Limb (tissue), 2 donors: Measurements from ENCODE around the gene PFKP.

ENCODE experiments used
- DNase-seq, 2 donors: peaks; one replicate each; pipeline ENCODE4 v3.0.0-alpha.2; 2016; ENCODE audit errors: extremely low spot score in 2 of 2

Gene PFKP

GRCh38 chr10:3067118-3067858 lies at the start of gene PFKP:
PFKP (plus strand) TSS chr10:3067548; CDS start chr10:3067596, 48 bp downstream.
- DNase-seq: peak in 1 of 2 donors; percentile 64

DNA sequence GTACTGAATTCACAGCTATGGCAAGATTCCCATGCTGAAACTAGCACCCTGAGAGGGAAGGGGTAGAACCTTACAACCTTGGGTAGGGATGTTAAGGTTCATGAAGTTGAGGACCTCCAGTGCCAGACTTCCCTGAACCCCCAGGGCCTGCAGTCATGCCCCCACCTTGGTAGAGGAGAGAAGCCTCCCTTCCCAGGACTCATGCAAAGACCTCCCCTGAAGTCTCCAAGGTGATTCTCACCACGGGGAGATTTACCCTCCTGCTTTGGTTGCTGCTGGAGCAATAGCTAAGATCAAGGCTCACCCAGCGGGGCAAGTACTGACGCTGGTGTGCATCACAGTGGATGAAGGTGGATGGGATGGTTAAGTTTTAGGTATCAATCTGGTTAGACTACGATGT lies 49.1 kb upstream of the PFKP start:
- no peak for DNase-seq

GRCh38 chr10:3020311-3020710 lies 47.0 kb upstream of the PFKP start:
- DNase-seq: no peak

GRCh38 chr10:3020881-3021280 lies 46.5 kb upstream of the PFKP start:
- DNase-seq: no peak

DNA sequence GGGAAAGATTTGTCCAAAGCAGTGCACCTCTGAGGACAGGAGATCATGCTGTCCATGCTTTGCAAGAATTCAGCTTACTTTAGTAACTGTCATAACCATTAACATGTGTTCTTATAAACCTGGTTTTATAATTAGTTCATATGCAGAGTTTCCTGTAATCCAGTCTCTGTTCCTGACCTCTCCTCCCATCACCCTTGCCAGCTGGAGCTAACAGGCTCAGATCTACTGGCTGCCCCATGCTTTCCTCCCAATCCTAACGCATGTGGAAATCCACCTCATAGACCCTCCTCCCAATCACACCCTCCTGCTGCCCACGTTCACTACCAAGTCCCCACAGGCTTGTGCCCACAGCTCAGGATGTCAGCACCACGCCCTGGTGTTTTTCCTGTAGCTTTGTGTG lies 45.3 kb upstream of the PFKP start:
- DNase-seq: no peak

GRCh38 chr10:3023892-3024291 lies 43.5 kb upstream of the PFKP start:
- no peak for DNase-seq

GRCh38 chr10:3025026-3025683 lies 42.2 kb upstream of the PFKP start:
- DNase-seq: no peak

DNA sequence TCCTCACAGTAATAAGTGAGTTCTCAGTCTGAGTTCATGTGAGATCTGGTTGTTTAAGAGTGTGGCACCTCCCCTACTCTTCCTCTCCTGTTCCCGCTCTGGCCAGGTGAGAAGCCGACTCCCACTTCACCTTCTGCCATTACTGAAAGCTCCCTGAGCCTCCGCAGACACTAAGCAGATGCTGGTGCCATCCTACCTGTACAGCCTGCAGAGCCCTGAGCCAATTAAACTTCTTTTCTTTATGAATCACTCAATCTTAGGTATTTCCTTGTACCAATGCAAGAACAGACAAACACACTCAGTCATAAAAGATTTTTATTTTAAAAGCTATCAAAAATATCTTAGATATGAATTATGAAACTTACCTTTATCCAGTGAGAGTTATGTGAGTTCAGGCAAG lies 39.5 kb upstream of the PFKP start:
- no peak for DNase-seq

GRCh38 chr10:3028441-3028840 lies 38.9 kb upstream of the PFKP start:
- DNase-seq: no peak

GRCh38 chr10:3030765-3031164 lies 36.6 kb upstream of the PFKP start:
- no peak for DNase-seq

DNA sequence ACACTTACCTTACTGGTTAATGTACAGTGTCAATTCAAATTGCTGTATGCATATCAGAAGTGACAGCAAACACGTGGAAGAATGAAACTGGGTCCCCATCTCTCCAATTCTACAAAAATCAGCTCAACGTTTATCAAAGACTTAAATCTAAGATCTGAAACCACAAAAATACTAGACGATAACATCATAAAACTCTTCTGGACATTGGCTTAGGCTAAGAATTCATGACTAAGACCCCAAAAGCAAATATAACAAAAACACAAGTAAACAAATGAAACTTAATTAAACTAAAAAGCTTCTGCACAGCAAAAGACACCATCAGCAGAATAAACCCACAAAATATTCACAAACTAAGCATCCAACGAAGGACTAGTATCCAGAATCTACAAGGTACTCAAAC lies 35.9 kb upstream of the PFKP start:
- DNase-seq: no peak

DNA sequence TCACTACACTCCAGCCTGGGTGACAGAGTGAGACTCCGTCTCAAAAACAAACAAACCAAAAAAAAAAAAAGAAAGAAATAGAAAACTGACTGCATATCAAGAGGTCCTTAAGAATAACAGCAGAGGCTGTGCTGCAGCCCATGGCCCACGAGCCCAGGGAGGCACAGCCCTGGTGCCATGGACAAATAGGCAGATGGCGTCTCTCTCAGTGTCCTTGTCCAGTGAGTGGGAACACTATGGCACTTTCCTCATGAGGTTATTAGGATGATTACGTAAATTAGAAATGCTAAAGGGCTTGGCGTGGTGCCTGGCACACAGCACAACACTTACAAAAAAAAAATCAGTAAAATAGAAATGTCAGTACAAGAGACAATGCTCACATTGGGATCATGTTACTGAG lies 33.4 kb upstream of the PFKP start:
- DNase-seq: no peak

GRCh38 chr10:3034616-3035015 lies 32.7 kb upstream of the PFKP start:
- DNase-seq: no peak

- DNase-seq: no peak
Observed at GRCh38 chr10:3036155-3037021, 31.0 kb upstream of the PFKP start.

- DNase-seq: no peak
Observed at GRCh38 chr10:3037182-3037581, 30.2 kb upstream of the PFKP start.

DNA sequence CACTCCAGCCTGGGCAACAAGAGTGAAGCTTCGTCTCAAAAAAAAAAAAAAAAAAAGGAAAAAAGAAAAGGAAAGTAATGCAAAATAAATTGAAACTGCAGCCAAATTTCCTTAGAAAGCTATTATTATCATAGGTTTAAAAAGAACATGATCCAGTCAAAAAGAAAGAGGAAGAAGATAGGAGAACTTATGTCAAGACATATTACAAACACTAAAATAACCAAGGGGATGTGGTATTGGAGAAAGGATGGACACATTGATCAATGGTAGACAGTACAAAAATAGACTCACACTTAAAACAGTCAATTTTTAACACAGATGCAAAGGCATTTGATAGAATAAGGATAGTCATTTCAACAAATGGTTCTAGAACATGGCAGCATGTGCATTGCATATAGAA lies 27.3 kb upstream of the PFKP start:
- no peak for DNase-seq

DNA sequence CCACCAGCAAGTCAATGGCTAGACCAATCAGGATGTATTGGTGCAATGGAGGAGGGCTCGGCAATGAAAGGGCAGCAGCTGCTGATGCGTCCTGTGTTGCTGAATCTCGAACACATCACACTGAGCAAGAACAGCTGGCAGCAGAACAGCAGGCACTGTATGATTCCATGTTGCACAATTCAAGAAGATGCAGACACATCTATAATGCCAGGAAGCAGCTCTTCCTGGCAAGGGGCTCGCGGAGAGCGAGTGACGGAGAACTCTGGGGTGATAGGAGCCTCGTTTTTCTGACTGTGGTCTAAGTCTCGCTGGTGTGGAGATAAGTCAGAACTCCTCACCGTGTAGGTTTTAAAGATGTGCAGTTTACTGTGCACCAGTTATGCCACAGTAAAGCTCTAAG lies 24.8 kb upstream of the PFKP start:
- DNase-seq: no peak

- DNase-seq: peak; percentile 70 to 78
Observed at GRCh38 chr10:3043512-3044368, 23.6 kb upstream of the PFKP start.

DNA sequence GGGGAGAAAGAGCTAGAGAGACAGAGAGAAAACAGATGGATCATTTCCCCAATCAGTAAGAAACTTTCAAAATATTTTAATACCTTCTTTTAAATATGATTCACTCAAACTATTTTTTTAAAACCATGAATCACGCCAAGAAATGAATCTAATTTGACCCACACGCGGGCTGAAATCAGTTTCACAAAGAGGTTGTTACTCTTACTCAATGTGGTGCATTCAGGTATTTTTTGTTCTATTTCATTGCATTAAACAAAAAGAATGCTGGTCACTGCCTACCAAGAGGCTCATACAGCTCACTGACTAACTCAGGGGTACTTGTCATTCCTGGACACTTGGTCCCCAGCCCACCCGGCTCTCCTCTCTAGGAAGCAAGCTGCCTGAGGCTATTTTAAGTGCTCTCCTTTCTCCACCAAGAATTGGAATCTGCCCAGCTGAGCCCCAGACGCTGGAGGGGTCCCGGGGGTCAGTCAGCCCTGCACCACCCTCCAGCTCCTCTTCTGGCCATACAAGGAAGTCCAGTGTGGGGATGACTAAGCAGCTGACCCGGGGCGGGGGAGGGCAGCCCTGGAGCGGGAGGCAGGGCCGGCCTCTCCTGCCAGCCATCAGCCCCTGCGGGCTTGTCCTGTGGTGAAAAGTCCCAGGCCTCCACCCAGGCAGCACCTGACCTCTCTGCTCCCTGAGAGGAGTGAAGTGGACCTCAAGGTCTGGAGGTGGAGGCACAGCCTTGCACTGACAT lies 21.7 kb upstream of the PFKP start:
- no peak for DNase-seq

DNA sequence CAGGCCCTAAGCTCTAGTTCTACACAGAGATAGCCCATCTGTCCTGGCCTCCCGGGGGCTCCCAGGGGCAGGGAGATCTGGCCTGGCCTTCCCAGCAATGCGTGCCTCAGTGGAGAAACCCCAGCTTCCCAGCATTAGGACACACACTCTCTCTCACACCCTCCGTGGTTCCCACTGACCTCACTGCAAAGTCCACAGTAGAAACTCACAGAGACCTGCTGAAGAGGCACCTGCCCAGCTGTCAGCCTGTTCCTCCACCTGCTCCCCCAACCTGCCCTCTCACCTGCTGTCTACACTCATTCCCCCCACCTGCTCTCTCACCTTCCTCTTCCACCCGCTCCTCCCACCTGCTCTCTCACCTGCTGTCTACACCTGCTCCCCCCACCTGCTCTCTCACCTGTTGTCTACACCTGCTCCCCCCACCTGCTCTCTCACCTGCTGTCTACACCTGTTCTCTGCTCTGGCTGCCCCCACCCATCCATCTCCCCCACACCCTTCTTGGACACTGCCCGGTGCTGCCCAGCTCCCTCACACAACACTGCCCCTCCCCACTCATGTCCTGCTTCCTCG lies 21.1 kb upstream of the PFKP start:
- no peak for DNase-seq
